MCF 10A (cell line): ENCODE data around the gene BTN2A1. TPM values are rescaled to one million over a fixed set of nuclear protein-coding genes. Genes with fewer than 3 reads are reported as not detected.

Source experiments
- BruUV-seq: library from RNA; stranded (reverse); fragments of 400-500 nt; replicated peaks from 2 replicates; lab custom pipeline; 2021; lab: Mats Ljungman, UMichigan
- CTCF ChIA-PET: fragments of 300-600 bp; sonication (Branson Sonifier 250); formaldehyde crosslinking; extraction: SDS; loops from one replicate; lab custom pipeline; 2021; ENCODE audit warnings: antibody characterized with exemption, inconsistent platforms; lab: Yijun Ruan, JAX
- POLR2A ChIA-PET: fragments of 300-600, 350-650 bp; sonication (Branson Sonifier 250); formaldehyde crosslinking; extraction: SDS; loops from one replicate; lab custom pipeline; 2020; ENCODE audit warnings: antibody characterized with exemption, inconsistent platforms; lab: Yijun Ruan, JAX
- DNase-seq: peaks from one replicate; pipeline ENCODE4 v3.0.0-alpha.2; 2018; ENCODE audit not compliant: unreplicated experiment
- H3K27ac Mint-ChIP-seq: one replicate; pipeline ENCODE4 v1.8.0; 2022; ENCODE audit warnings: mild to moderate bottlenecking, low read depth, mixed read lengths; ENCODE audit not compliant: unreplicated experiment
- H3K27me3 Mint-ChIP-seq: one replicate; pipeline ENCODE4 v1.8.0; 2022; ENCODE audit warnings: mixed read lengths; ENCODE audit not compliant: insufficient read depth, unreplicated experiment
- H3K36me3 Mint-ChIP-seq: one replicate; pipeline ENCODE4 v1.8.0; 2022; ENCODE audit warnings: mild to moderate bottlenecking, moderate library complexity, mixed read lengths; ENCODE audit not compliant: insufficient read depth, unreplicated experiment
- H3K4me1 Mint-ChIP-seq: one replicate; pipeline ENCODE4 v1.8.0; 2022; ENCODE audit warnings: mixed read lengths; ENCODE audit not compliant: insufficient read depth, unreplicated experiment
- H3K4me3 Mint-ChIP-seq: one replicate; pipeline ENCODE4 v1.8.0; 2022; ENCODE audit warnings: mild to moderate bottlenecking, moderate library complexity, mixed read lengths; ENCODE audit not compliant: unreplicated experiment
- H3K9me3 Mint-ChIP-seq: one replicate; pipeline ENCODE4 v1.8.0; 2022; ENCODE audit warnings: mixed read lengths; ENCODE audit not compliant: unreplicated experiment
- intact Hi-C: fragments of 100-400 bp; cut with micrococcal nuclease; formaldehyde crosslinking; loops from 2 replicates; pipeline ENCODE4 v1.14.1; 2022
- total RNA-seq: library from RNA; stranded (reverse); gene quantifications from 2 replicates; pipeline ENCODE4 v1.2.3, GENCODE V29; 2022
- TF ChIP-seq, protein P1 (sequence below): fragments of 200-600 bp; IDR thresholded peaks from one replicate; pipeline ENCODE4 v1.8.0; 2022; ENCODE audit warnings: antibody characterized with exemption, mild to moderate bottlenecking; ENCODE audit not compliant: unreplicated experiment

Gene BTN2A1
- total RNA-seq, 1 experiment from 2014 or later = 14.6 TPM

DNA sequence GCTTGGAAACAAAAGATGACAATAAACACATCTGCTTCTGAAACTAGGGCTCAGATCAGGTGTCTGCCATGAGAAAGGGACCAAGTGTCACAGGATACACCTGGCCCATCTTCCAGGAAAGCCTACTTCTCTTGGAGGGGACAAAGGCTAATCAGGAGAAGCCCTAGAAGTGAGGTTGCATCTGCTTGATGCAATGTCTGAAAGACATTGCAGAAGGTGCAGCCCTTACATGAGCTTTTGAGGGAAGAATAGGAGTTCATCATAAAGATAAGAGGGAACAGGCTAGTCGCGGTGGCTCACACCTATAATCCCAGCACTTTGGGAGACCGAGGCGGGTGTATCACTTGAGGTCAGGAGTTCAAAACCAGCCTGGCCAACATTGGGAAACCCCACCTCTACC is 39.9 kb downstream of the BTN2A1 start:
- Mint-ChIP-seq H3K27me3 (no peaks in the 10 kb centered on the region), H3K9me3 (no peaks in the 10 kb centered on the region), H3K27ac (no peak overlapping the region), H3K4me3 (no peak overlapping the region), H3K4me1 (no peaks in the 10 kb centered on the region), H3K36me3 (no peaks in the 10 kb centered on the region)
- no peak for DNase-seq
- ChIA-PET CTCF (interaction anchor here (0.5 to 0.7 kb wide), 3 partner anchors 36 to 522 kb away, joined by 3 to 5 read pairs (median 3); no protein-coding TSS in a partner anchor), POLR2A (no interaction called here)
- intact Hi-C loops = no loop called here
- TF ChIP-seq, protein P1, sequence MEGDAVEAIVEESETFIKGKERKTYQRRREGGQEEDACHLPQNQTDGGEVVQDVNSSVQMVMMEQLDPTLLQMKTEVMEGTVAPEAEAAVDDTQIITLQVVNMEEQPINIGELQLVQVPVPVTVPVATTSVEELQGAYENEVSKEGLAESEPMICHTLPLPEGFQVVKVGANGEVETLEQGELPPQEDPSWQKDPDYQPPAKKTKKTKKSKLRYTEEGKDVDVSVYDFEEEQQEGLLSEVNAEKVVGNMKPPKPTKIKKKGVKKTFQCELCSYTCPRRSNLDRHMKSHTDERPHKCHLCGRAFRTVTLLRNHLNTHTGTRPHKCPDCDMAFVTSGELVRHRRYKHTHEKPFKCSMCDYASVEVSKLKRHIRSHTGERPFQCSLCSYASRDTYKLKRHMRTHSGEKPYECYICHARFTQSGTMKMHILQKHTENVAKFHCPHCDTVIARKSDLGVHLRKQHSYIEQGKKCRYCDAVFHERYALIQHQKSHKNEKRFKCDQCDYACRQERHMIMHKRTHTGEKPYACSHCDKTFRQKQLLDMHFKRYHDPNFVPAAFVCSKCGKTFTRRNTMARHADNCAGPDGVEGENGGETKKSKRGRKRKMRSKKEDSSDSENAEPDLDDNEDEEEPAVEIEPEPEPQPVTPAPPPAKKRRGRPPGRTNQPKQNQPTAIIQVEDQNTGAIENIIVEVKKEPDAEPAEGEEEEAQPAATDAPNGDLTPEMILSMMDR = no peak
- no TSS peak for BruUV-seq

DNA sequence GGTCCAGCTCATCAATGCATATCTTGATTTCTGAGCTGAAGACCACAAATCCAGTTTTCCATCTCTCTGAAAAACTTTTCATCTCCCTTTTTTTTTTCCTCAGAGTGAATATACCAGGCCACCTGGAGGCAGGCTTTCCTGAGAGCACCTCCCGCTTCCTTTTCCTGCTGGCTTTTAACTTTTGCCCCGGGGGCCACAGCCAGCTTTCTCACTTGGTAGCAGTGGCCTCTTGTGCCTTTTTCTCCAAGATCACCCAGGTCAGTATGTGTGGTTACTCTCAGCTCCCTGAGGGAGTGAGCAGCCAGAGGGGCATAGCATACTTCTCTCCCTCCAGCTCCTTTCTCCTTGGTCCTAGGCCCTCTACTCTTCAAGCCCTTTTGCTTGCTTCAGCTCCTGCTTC is 42.3 kb downstream of the BTN2A1 start, which contains the start of gene BTN1A1:
Gene BTN1A1 (plus strand): TSS at position 202 of the 400 bp plus-strand sequence. CDS start 984 bp downstream, outside the sequence.
- POLR2A ChIA-PET = no interaction called here
- H3K9me3 Mint-ChIP-seq = no peaks in the 10 kb centered on the region
- H3K4me3 Mint-ChIP-seq = no peak within 1 kb of the TSS
- no peaks in the 10 kb centered on the region for H3K27me3 Mint-ChIP-seq
- intact Hi-C loops = no loop called here
- TF ChIP-seq, protein P1 = no peak
- no TSS peak for BruUV-seq
- H3K27ac Mint-ChIP-seq = no peak within 1 kb of the TSS
- no peaks in the 10 kb centered on the region for H3K36me3 Mint-ChIP-seq
- CTCF ChIA-PET = interaction anchor here (0.6 kb wide), 2 partner anchors 8 to 74 kb away, joined by 4 read pairs; no protein-coding TSS in a partner anchor
- H3K4me1 Mint-ChIP-seq = no peaks in the 10 kb centered on the region
- no peak for DNase-seq

DNA sequence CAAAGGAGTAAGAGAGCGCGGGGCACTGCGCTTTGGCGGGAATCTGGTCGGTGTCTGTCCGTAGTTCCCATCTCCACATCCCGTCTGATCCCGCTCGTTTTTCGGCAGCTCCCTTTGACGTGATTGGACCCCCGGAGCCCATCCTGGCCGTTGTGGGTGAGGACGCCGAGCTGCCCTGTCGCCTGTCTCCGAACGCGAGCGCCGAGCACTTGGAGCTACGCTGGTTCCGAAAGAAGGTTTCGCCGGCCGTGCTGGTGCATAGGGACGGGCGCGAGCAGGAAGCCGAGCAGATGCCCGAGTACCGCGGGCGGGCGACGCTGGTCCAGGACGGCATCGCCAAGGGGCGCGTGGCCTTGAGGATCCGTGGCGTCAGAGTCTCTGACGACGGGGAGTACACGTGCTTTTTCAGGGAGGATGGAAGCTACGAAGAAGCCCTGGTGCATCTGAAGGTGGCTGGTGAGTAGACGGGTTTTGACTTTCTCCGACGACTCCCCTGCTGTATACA is 43.8 kb downstream of the BTN2A1 start:
- H3K27ac Mint-ChIP-seq = no peak overlapping the region
- TF ChIP-seq, protein P1 = no peak
- H3K27me3 Mint-ChIP-seq = no peaks in the 10 kb centered on the region
- H3K36me3 Mint-ChIP-seq = no peaks in the 10 kb centered on the region
- CTCF ChIA-PET = interaction anchor here (0.7 to 0.9 kb wide), 3 partner anchors 11 to 93 kb away, joined by 3 read pairs; no protein-coding TSS in a partner anchor
- no peaks in the 10 kb centered on the region for H3K9me3 Mint-ChIP-seq
- DNase-seq = no peak
- intact Hi-C loops = no loop called here
- no peak overlapping the region for H3K4me3 Mint-ChIP-seq
- no peaks in the 10 kb centered on the region for H3K4me1 Mint-ChIP-seq
- POLR2A ChIA-PET = interaction anchor here (0.7 to 1.2 kb wide), 2 partner anchors 11 to 677 kb away, joined by 3 read pairs; no protein-coding TSS in a partner anchor
- BruUV-seq = no TSS peak

DNA sequence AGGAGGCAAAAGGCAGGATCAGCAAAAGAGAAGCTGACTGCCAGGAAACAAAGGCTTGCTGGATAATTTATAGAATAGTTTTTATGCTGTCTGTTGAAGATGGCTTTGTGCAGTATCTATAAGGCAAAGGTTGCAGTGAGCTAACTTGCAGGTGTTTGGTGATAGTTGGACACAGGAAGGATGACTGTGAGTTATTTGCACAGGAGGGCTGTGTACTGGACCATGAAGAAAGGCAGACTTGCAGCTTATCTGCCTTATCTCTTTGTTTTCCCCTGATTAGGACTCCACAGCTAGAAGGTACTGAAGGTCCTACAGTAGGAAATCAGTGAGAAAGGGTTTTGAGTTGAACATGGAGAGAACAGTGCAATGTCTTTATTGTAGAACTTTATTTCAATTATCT is 44.4 kb downstream of the BTN2A1 start:
- TF ChIP-seq, protein P1 = no peak
- Mint-ChIP-seq H3K27ac (no peak overlapping the region), H3K36me3 (no peaks in the 10 kb centered on the region), H3K27me3 (no peaks in the 10 kb centered on the region), H3K4me3 (no peak overlapping the region), H3K9me3 (no peaks in the 10 kb centered on the region), H3K4me1 (no peaks in the 10 kb centered on the region)
- no TSS peak for BruUV-seq
- POLR2A ChIA-PET = interaction anchor here (0.7 to 1.2 kb wide), 2 partner anchors 10 to 678 kb away, joined by 3 read pairs; no protein-coding TSS in a partner anchor
- CTCF ChIA-PET = interaction anchor here (0.9 kb wide), 2 partner anchors 10 to 94 kb away, joined by 3 read pairs; no protein-coding TSS in a partner anchor
- no peak for DNase-seq
- intact Hi-C loops = no loop called here
